Activated CD8-positive, alpha-beta T cell treated with anti-CD3 and anti-CD28 coated beads for 36 hours (primary cell): ENCODE measurements around the gene AQP1. TPM values are rescaled to one million over a fixed set of nuclear protein-coding genes. Genes with fewer than 3 reads are reported as not detected.
A peak's percentile ranks its signal among the peaks of the same experiment; 100 is the strongest.

Experiments
- ATAC-seq: fragments of 200-7000 bp; cut with Tn5 transposase; one replicate; pipeline ENCODE4 v1.10.0; 2021; ENCODE audit warnings: mild to moderate bottlenecking, moderate library complexity
- CTCF ChIA-PET: fragments of 350-600 bp; sonication (Branson Sonifier 250); formaldehyde crosslinking; loops from one replicate; lab custom pipeline; 2021; ENCODE audit warnings: antibody characterized with exemption; lab: Charles Lee
- POLR2A ChIA-PET: fragments of 350-600 bp; sonication (Branson Sonifier 250); formaldehyde crosslinking; loops from one replicate; lab custom pipeline; 2021; ENCODE audit warnings: antibody characterized with exemption; lab: Charles Lee
- DNase-seq: peaks from one replicate; pipeline ENCODE4 v3.0.0-alpha.2; 2020
- H3K27ac Mint-ChIP-seq: one replicate; pipeline ENCODE4 v1.8.0; 2021; ENCODE audit warnings: mild to moderate bottlenecking, mixed read lengths
- H3K27me3 Mint-ChIP-seq: one replicate; pipeline ENCODE4 v1.8.0; 2021; ENCODE audit warnings: mixed read lengths
- H3K36me3 Mint-ChIP-seq: one replicate; pipeline ENCODE4 v1.8.0; 2021; ENCODE audit warnings: low read depth, mixed read lengths
- H3K4me1 Mint-ChIP-seq: one replicate; pipeline ENCODE4 v1.8.0; 2021; ENCODE audit warnings: low read depth, mixed read lengths
- H3K4me3 Mint-ChIP-seq: one replicate; pipeline ENCODE4 v1.8.0; 2021; ENCODE audit warnings: mild to moderate bottlenecking, moderate library complexity, mixed read lengths
- H3K9me3 Mint-ChIP-seq: one replicate; pipeline ENCODE4 v1.8.0; 2021; ENCODE audit warnings: mixed read lengths
- intact Hi-C: fragments of 100-400 bp; cut with micrococcal nuclease; formaldehyde crosslinking; loops from one replicate; pipeline ENCODE4 v1.10.0; 2022
- total RNA-seq, 2 experiments: library from RNA; stranded (reverse); gene quantifications; one replicate each; pipeline ENCODE4 v1.2.3, GENCODE V29; 2021
- TF ChIP-seq, protein P1 (sequence below): fragments of 200-600 bp; IDR thresholded peaks from one replicate; pipeline ENCODE4 v1.8.0; 2022; ENCODE audit warnings: antibody characterized with exemption, mild to moderate bottlenecking

The AQP1 gene
- total RNA-seq, 2 experiments from 2014 or later, result 0.22 to 0.27 TPM

DNA sequence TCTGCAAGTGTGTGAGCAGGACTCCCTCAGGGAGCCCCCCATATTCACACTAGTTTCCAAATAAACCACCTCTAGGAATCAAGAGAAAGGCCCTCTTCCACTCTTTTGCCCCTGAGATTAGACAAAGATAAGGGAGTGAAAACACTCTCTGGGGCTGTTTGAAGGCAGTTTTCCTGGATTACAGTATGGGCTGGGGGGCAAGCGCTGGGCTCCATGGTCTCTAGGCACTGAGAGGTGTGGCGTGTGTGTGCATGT is 1.0 kb downstream of the AQP1 start:
- no peak for ATAC-seq
- no peaks in the 10 kb centered on the region for H3K4me1 Mint-ChIP-seq
- H3K4me3 Mint-ChIP-seq, result no peak overlapping the region
- no peaks in the 10 kb centered on the region for H3K36me3 Mint-ChIP-seq
- H3K27ac Mint-ChIP-seq, result no peak overlapping the region
- no peak for DNase-seq
- TF ChIP-seq, protein P1, sequence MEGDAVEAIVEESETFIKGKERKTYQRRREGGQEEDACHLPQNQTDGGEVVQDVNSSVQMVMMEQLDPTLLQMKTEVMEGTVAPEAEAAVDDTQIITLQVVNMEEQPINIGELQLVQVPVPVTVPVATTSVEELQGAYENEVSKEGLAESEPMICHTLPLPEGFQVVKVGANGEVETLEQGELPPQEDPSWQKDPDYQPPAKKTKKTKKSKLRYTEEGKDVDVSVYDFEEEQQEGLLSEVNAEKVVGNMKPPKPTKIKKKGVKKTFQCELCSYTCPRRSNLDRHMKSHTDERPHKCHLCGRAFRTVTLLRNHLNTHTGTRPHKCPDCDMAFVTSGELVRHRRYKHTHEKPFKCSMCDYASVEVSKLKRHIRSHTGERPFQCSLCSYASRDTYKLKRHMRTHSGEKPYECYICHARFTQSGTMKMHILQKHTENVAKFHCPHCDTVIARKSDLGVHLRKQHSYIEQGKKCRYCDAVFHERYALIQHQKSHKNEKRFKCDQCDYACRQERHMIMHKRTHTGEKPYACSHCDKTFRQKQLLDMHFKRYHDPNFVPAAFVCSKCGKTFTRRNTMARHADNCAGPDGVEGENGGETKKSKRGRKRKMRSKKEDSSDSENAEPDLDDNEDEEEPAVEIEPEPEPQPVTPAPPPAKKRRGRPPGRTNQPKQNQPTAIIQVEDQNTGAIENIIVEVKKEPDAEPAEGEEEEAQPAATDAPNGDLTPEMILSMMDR, result no peak
- POLR2A ChIA-PET, result no interaction called here
- H3K27me3 Mint-ChIP-seq, result no peaks in the 10 kb centered on the region
- CTCF ChIA-PET, result no interaction called here
- H3K9me3 Mint-ChIP-seq, result no peaks in the 10 kb centered on the region
- intact Hi-C loops, result no loop called here

DNA sequence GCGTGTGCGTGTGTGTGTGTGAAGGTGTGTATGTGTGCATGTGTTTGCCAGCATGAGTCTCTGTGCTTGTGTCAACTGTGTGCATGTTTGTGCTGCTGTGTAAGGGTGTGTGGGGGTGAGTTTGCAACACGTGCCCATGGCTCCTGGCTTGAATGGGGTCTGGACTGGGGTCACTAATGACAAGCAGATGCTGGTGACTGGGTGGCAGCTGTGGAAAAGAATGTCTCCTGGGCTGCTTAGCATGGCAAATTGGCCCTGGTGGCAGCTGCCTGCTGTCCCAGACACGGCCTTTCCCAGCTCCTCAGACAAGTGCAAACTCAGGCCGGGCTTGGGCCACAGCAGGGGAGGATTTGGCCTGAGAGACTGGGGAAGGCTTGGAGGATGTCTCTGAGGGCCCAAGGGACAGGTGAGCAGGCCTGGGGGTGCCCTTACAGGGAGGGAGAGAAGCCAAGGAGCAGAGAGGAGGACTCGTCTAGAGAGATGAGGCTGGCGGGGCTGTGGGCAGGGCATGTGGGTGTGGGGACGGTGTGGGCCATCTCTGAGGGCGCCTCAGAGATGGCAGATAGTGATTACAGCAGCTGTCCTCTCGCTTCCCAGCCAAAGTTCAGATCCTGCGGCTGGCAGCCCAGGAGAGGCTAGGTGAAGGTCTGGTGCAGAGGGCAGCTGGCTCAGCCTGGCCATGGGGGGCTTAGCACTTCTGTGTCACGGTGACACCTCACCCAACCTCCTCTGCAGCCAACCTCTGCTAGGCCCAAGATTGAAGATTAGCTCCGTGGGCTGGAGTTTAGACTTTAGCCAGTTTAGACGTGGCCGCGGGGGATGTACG is 1.5 kb downstream of the AQP1 start:
- Mint-ChIP-seq H3K9me3 (no peaks in the 10 kb centered on the region), H3K27me3 (no peaks in the 10 kb centered on the region), H3K36me3 (no peaks in the 10 kb centered on the region), H3K4me3 (no peak overlapping the region), H3K4me1 (no peaks in the 10 kb centered on the region), H3K27ac (no peak overlapping the region)
- CTCF ChIA-PET, result interaction anchor here (1.7 kb wide), 1 partner anchor 26 kb away, joined by 7 read pairs; no protein-coding TSS in a partner anchor
- ATAC-seq, result no peak
- TF ChIP-seq, protein P1, result no peak
- intact Hi-C loops, result no loop called here
- POLR2A ChIA-PET, result no interaction called here
- no peak for DNase-seq

DNA sequence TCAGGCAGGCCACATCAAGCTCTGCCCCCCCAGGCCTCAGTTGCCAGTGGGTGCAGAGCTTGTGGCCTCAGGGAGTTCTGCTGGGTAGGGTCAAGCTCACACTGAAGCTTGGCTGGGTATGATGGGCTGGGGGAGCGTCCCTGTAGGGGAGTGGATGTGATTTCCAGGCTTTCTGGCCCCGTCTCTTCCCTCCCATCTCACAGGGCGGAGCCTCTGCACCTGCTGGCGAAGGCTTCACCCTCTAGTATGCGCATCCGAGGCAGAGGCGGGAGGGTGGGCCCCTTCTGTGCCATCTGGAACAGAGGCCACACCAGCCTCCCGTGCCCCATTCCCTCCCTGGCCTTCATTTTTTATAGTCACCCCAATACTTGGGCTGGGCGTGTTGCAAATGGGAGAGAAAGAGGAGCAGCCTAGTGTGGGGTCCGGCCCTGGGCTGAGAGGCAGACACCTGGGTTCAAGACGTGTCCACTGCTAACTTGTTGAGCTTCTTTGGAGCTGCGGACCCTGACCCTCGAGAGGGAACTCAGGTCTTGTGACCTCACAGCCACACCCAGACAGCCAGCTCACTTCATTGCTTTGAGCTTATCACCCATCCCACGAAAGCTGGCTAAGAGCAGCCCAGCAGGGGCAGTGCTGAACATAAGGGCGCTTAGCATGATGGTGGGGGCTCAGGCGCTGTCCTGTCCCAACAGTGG is 2.3 kb downstream of the AQP1 start:
- ATAC-seq, result no peak
- Mint-ChIP-seq H3K36me3 (no peaks in the 10 kb centered on the region), H3K27ac (no peak overlapping the region), H3K9me3 (no peaks in the 10 kb centered on the region), H3K27me3 (no peaks in the 10 kb centered on the region), H3K4me1 (no peaks in the 10 kb centered on the region), H3K4me3 (no peak overlapping the region)
- intact Hi-C loops, result no loop called here
- TF ChIP-seq, protein P1, result no peak
- no peak for DNase-seq
- CTCF ChIA-PET, result interaction anchor here (1.7 kb wide), 1 partner anchor 25 kb away, joined by 7 read pairs; no protein-coding TSS in a partner anchor
- POLR2A ChIA-PET, result no interaction called here

DNA sequence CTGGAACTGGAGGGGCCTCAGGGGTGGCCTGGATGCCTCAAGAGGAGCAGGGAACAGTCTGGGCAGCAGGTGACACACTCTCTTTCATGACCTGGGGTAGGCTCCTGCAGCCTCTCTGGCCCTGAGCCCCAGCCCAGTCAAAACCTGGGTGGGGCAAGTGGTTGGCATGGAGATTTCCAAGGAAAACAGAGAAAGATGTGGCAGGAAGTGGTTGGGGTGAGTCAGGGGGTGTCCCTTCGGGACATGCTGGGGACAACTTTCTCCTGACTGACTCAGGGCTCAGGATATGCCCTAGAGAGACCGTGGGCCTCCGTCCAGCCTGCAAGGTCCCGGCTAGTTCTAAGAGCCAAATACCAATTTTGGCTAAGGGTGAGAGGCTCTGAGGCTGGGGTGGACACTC is 2.9 kb downstream of the AQP1 start:
- intact Hi-C loops, result no loop called here
- Mint-ChIP-seq H3K4me1 (no peaks in the 10 kb centered on the region), H3K4me3 (no peak overlapping the region), H3K9me3 (no peaks in the 10 kb centered on the region), H3K27me3 (no peaks in the 10 kb centered on the region), H3K27ac (no peak overlapping the region), H3K36me3 (no peaks in the 10 kb centered on the region)
- ATAC-seq (peak; percentile 56), DNase-seq (no peak)
- TF ChIP-seq, protein P1, result no peak
- POLR2A ChIA-PET, result no interaction called here
- CTCF ChIA-PET, result interaction anchor here (1.7 kb wide), 1 partner anchor 24 kb away, joined by 7 read pairs; no protein-coding TSS in a partner anchor

DNA sequence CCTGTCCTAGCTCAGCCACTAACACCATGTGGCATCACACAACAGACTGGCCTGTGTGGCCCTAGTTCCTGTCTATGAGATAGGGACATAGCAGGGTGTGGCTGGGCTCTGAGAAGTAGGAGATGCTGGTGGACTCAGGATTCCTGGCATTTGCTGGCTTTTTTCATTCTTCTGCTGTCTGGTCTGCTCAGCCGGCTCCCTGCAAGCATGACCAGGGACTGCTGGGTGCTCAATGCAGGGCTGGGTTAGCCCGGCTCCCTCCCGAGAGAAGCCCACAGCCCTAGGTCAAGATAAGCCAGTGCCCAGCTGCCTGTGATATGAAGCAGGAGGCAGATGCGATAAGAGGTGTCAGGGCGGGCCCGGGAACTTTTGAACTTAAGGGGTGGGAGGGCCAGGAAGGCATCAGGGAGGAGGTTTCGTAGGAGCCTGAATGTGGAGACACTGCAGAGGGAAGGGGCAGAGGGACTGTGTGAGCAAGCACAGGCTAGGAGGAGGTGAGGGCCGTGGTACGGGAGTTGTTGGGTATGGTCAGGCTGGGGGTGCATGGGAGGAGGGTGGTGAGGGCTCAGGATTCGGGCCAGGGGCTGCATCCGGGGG is 3.5 kb downstream of the AQP1 start:
- no peak for DNase-seq
- POLR2A ChIA-PET, result no interaction called here
- no peak overlapping the region for H3K27ac Mint-ChIP-seq
- no peak overlapping the region for H3K4me3 Mint-ChIP-seq
- H3K4me1 Mint-ChIP-seq, result no peaks in the 10 kb centered on the region
- no peak for ATAC-seq
- TF ChIP-seq, protein P1, result no peak
- intact Hi-C loops, result no loop called here
- no peaks in the 10 kb centered on the region for H3K27me3 Mint-ChIP-seq
- H3K36me3 Mint-ChIP-seq, result no peaks in the 10 kb centered on the region
- H3K9me3 Mint-ChIP-seq, result no peaks in the 10 kb centered on the region
- CTCF ChIA-PET, result no interaction called here
